Adrenal gland (tissue), 12 donors: ENCODE results near the gene USP34. TPM values are rescaled to one million over a fixed set of nuclear protein-coding genes. Genes with fewer than 3 reads are reported as not detected.
A peak's percentile ranks its signal among the peaks of the same experiment; 100 is the strongest.

ENCODE experiments used
- DNase-seq, 7 donors: peaks; one replicate each; pipeline ENCODE4 v3.0.0-alpha.2; 2019 to 2020
- H3K27ac ChIP-seq, 5 donors: fragments of 200-600 bp; sonication (generic) in 4 of 5; 1 replicate in 3 of 5; 2 replicates in 2 of 5; pipeline versions ENCODE4 v1.5.1 to v1.8.0; 2016 to 2020; ENCODE audit warnings: mild to moderate bottlenecking in 1 of 5
- H3K27me3 ChIP-seq: fragments of 200-600 bp; 2 replicates; pipeline ENCODE4 v1.8.0; 2021
- H3K36me3 ChIP-seq, 2 donors: fragments of 200-600 bp; replicated peaks in 1 of 2; 1 replicate in 1 of 2; 2 replicates in 1 of 2; pipeline versions ENCODE4 v1.5.1 to v1.8.0; 2018 to 2022
- H3K4me1 ChIP-seq, 2 donors: fragments of 200-600 bp; replicated peaks in 1 of 2; 1 replicate in 1 of 2; 2 replicates in 1 of 2; pipeline versions ENCODE4 v1.5.1 to v1.8.0; 2018 to 2021
- H3K4me3 ChIP-seq, 4 donors: fragments of 200-600 bp; sonication (generic) in 3 of 4; one replicate each; pipeline ENCODE4 v1.5.1; 2016 to 2018
- H3K9me3 ChIP-seq, 3 donors: fragments of 200-600 bp; sonication (generic) in 1 of 3; replicated peaks in 1 of 3; 1 replicate in 2 of 3; 2 replicates in 1 of 3; pipeline versions ENCODE4 v1.5.1 to v1.8.0; 2016 to 2021
- POLR2A ChIP-seq, 2 donors: fragments of 450-650 bp; IDR thresholded peaks; one replicate each; pipeline ENCODE4 v1.6.1; 2017; ENCODE audit warnings: antibody characterized with exemption in 2 of 2, mild to moderate bottlenecking in 2 of 2, moderate library complexity in 1 of 2
- WGBS, 4 donors: extraction: QIAGEN DNeasy Blood & Tissue Kit in 2 of 4; methylation state at CpG; one replicate each; pipeline versions ENCODE4 v1.1.5 to v1.1.7; 2013 to 2017; 5-methylcytosine and 5-hydroxymethylcytosine counted together
- intact Hi-C, 2 donors: fragments of 100-400 bp; cut with DNase I; formaldehyde crosslinking; loops; one replicate each; pipeline versions ENCODE4 v1.14.1 to v1.15.0; 2022 to 2023
- polyA plus RNA-seq, 3 donors: library from polyadenylated mRNA; stranded (reverse); fragments of 200-250 nt in 2 of 3; fragments of 350-450 nt in 1 of 3; fragmentation: Illumina TruSeq in 1 of 3; extraction: RNeasy Lipid Tissue Mini Kit (QIAGEN cat#74804) in 1 of 3; gene quantifications; one replicate each; pipeline ENCODE4 v1.2.3, GENCODE V29; 2013 to 2014
- total RNA-seq, 9 donors: library from RNA; depleted of rRNA in 4 of 9; stranded (reverse); fragments of >200 nt in 4 of 9; fragments of 120-200 nt in 1 of 9; fragmentation: NEBNext Ultra II Directional in 1 of 9; extraction: Animal tissue kit (Norgen Biotek cat#: 25700) in 1 of 9; gene quantifications; one replicate each; pipeline versions ENCODE4 v1.1.0 to v1.2.4, GENCODE V29; 2013 to 2023
- TF ChIP-seq, protein P1 (sequence below), 6 experiments: fragments of 450-650 bp in 4 of 6; fragments of 200-600 bp in 2 of 6; sonication (generic) in 1 of 6; IDR thresholded peaks; 1 replicate in 5 of 6; 2 replicates in 1 of 6; pipeline versions ENCODE4 v1.5.1 to v1.8.0; 2016 to 2021; ENCODE audit warnings: antibody characterized with exemption in 6 of 6, mild to moderate bottlenecking in 2 of 6, moderate library complexity in 1 of 6
- donor health status: healthy with polysubstance abuse.
- donor health status: Bipolar disorder and iron deficiency.
- donor health status: DM: yes; HTN: yes; CAD: no.
- donor health status: DM: no; HTN: no; CAD: no.
- donor health status: DM: no; HTN: no; CAD: no.
- donor health status: DM: yes; HTN: yes; CAD: no.

The USP34 gene
- total and polyA plus RNA-seq, 12 donors: 78.1 to 163 (median 99.2) TPM

DNA sequence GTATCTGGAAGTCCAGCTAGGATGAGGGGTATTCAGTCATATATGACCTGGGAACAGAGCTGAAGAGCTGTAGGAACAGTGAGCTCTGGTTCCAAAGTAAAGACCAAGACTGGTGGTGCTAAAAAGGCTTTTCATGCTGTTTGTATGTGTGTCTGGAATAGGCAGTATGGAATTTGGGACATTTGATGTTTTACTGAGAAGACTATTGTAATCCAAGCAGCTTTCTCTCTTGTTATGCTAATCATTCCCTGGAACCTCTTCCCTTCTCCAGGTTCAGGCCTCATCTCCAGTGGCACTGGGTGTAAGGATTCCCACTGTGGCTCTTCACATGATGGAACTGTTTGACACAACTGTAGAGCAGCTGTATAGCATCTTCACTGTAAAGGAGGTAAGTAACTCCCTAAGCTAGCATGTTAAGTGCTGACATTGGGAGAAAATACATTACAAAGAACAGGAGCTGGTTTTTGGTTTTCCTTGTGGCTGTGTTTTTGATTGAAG lies 285.6 kb downstream of the USP34 start:
- Histone ChIP-seq H3K27ac (no peak overlapping the region), H3K9me3 (no peaks in the 10 kb centered on the region), H3K4me3 (no peak overlapping the region), H3K36me3 (peaks cover 0 to 81% of the 10 kb centered on the region in 2 donors), H3K27me3 (no peaks in the 10 kb centered on the region), H3K4me1 (peaks cover 18 to 22% of the 10 kb centered on the region in 2 donors)
- TF ChIP-seq, protein P1, sequence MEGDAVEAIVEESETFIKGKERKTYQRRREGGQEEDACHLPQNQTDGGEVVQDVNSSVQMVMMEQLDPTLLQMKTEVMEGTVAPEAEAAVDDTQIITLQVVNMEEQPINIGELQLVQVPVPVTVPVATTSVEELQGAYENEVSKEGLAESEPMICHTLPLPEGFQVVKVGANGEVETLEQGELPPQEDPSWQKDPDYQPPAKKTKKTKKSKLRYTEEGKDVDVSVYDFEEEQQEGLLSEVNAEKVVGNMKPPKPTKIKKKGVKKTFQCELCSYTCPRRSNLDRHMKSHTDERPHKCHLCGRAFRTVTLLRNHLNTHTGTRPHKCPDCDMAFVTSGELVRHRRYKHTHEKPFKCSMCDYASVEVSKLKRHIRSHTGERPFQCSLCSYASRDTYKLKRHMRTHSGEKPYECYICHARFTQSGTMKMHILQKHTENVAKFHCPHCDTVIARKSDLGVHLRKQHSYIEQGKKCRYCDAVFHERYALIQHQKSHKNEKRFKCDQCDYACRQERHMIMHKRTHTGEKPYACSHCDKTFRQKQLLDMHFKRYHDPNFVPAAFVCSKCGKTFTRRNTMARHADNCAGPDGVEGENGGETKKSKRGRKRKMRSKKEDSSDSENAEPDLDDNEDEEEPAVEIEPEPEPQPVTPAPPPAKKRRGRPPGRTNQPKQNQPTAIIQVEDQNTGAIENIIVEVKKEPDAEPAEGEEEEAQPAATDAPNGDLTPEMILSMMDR (IDR thresholded peaks at IDR 0.05): no peak
- no peak for TF ChIP-seq POLR2A (IDR thresholded peaks at IDR 0.05)
- no peak for DNase-seq
- intact Hi-C loops: no loop called here

DNA sequence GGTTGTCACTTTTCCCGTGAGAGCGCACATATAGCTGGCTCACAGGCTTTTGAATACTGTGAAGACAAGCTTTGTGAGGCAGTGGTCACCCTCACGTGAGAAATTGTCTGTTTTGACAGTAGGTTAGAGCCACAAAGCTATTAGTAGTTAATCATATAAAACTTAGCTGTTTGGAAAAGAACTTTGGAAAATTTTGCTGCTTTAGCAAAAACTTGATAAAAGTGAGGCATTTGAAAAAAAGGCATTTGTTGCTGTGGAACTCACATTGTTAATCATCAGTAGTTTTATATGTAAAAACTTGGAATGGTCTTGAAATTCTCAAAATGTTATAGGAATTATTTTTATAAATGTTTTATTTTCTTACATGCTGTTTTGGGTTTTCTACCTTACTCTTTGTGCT lies 286.6 kb downstream of the USP34 start:
- intact Hi-C loops: no loop called here
- WGBS, 4 donors: 91 to 94% (median 92%) methylated on average over 3 of the region's 3 CpGs
- TF ChIP-seq, protein P1 (IDR thresholded peaks at IDR 0.05): no peak
- no peak for TF ChIP-seq POLR2A (IDR thresholded peaks at IDR 0.05)
- no peak overlapping the region for H3K4me3 ChIP-seq
- H3K27me3 ChIP-seq: no peaks in the 10 kb centered on the region
- H3K9me3 ChIP-seq: no peaks in the 10 kb centered on the region
- peaks cover 0 to 76% of the 10 kb centered on the region in 2 donors for H3K36me3 ChIP-seq
- H3K4me1 ChIP-seq: peaks cover 27 to 32% of the 10 kb centered on the region in 2 donors
- H3K27ac ChIP-seq: no peak overlapping the region
- no peak for DNase-seq

DNA sequence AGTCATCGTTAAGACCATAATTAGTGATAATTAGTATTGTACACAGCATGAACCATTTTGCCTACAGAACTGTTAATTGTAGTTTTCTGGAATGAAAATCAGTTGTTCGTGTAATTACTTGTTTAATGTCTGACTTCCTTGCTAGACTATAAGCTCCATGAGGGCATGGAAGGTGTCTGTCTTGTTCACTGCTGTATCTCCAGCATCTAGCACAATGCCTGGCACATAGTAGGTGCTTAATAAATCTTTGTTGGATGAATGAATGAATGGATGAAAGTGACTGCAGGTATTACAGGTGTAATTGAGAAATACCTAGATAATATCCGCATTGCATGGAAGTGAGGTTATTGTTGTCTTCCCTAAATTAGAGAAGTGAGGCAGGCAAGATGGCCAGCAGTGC lies 287.1 kb downstream of the USP34 start:
- intact Hi-C loops: no loop called here
- TF ChIP-seq POLR2A (IDR thresholded peaks at IDR 0.05): no peak
- TF ChIP-seq, protein P1 (IDR thresholded peaks at IDR 0.05): no peak
- Histone ChIP-seq H3K4me1 (peaks cover 31 to 36% of the 10 kb centered on the region in 2 donors), H3K36me3 (peaks cover 0 to 74% of the 10 kb centered on the region in 2 donors), H3K9me3 (no peaks in the 10 kb centered on the region), H3K27ac (no peak overlapping the region), H3K4me3 (no peak overlapping the region), H3K27me3 (no peaks in the 10 kb centered on the region)
- WGBS, 4 donors: 96 to 99% (median 98%) methylated on average over 3 of the region's 3 CpGs
- no peak for DNase-seq

DNA sequence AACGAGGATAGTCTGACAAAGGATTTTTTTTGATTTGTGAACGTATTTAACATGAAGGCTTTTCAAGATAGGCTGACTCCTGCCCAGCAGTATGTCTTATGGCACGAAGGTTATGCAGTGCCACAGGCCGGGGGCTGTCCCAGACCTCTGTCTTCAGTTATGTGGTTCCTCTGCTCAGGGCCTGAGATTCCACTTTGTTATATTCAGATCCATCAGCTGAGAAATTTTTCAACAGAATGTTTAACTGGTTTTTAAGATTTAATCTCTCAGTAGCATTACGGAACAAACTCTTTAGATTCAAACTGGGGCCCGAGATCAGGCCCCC lies 288.9 kb downstream of the USP34 start:
- intact Hi-C loops: no loop called here
- Histone ChIP-seq H3K27ac (peak overlapping the region in 1 of 5 donors; percentile 58), H3K27me3 (no peaks in the 10 kb centered on the region), H3K36me3 (peaks cover 0 to 56% of the 10 kb centered on the region in 2 donors), H3K4me1 (peaks cover 40 to 46% of the 10 kb centered on the region in 2 donors), H3K4me3 (no peak overlapping the region), H3K9me3 (no peaks in the 10 kb centered on the region)
- TF ChIP-seq, protein P1 (IDR thresholded peaks at IDR 0.05): no peak
- no peak for TF ChIP-seq POLR2A (IDR thresholded peaks at IDR 0.05)
- 60 to 71% (median 67%) methylated on average over 6 of the region's 6 CpGs for WGBS, 4 donors
- no peak for DNase-seq
